G401 (cell line): ENCODE data around the gene POLDIP3. TPM values are rescaled to one million over a fixed set of nuclear protein-coding genes. Genes with fewer than 3 reads are reported as not detected.
"Not testable (repeated sequence)": the region's sequence is repeated elsewhere in the genome, so short reads cannot be mapped to it uniquely, and the experiment has no call there.

Experiments used
- DNase-seq: peaks from one replicate; pipeline ENCODE4 v3.0.0-alpha.2; 2015; ENCODE audit warnings: low spot score
- in situ Hi-C: cut with HindIII; loops from 2 replicates; pipeline ENCODE4 v1.10.0; 2016; ENCODE audit warnings: low sequenced_read_pairs, mixed read lengths
- total RNA-seq: library from RNA; depleted of rRNA; stranded (reverse); fragments of >200 nt; shearing (Covaris generic); gene quantifications from 2 replicates; pipeline ENCODE4 v1.2.3, GENCODE V29; 2014; rRNA removed

The POLDIP3 gene
- total RNA-seq, 1 experiment from 2014 or later: 14.7 TPM

GRCh38 chr22:42536166-42536565 is 78.5 kb downstream of the POLDIP3 start:
- DNase-seq: no peak
- in situ Hi-C loops: no loop called here

GRCh38 chr22:42535082-42535731 is 79.5 kb downstream of the POLDIP3 start:
- in situ Hi-C loops, DNase-seq: not testable (repeated sequence)

Other genes starting within 250 kb of the POLDIP3 start
- gene NFAM1, start 182.5 kb downstream of the POLDIP3 start, total RNA-seq: 0.47 and 1.2 TPM in 2 replicates
- 63.6 and 73.1 TPM in 2 replicates for gene RRP7A, start 95.1 kb downstream of the POLDIP3 start, total RNA-seq
- not detected in 2 replicates for gene SERHL2, start 60.9 kb downstream of the POLDIP3 start, total RNA-seq
- not detected in 2 replicates for gene ATP5MGL, start 25.7 kb upstream of the POLDIP3 start, total RNA-seq
- 39.0 and 44.6 TPM in 2 replicates for gene CYB5R3, start 34.5 kb upstream of the POLDIP3 start, total RNA-seq
- 3.4 and 3.5 TPM in 2 replicates for gene A4GALT, start 106.0 kb upstream of the POLDIP3 start, total RNA-seq
- gene ARFGAP3, start 242.4 kb upstream of the POLDIP3 start, total RNA-seq: 15.1 and 20.5 TPM in 2 replicates